Measurements from ENCODE around the gene IPO11. TPM values are rescaled to one million over a fixed set of nuclear protein-coding genes. Genes with fewer than 3 reads are reported as not detected.

Gene IPO11
- total and polyA plus RNA-seq, 2 of the 13 experiments (the other 11 are each of a cell fraction or from before 2014, with no cell fraction given) = 13.9 to 24.4 TPM

DNA sequence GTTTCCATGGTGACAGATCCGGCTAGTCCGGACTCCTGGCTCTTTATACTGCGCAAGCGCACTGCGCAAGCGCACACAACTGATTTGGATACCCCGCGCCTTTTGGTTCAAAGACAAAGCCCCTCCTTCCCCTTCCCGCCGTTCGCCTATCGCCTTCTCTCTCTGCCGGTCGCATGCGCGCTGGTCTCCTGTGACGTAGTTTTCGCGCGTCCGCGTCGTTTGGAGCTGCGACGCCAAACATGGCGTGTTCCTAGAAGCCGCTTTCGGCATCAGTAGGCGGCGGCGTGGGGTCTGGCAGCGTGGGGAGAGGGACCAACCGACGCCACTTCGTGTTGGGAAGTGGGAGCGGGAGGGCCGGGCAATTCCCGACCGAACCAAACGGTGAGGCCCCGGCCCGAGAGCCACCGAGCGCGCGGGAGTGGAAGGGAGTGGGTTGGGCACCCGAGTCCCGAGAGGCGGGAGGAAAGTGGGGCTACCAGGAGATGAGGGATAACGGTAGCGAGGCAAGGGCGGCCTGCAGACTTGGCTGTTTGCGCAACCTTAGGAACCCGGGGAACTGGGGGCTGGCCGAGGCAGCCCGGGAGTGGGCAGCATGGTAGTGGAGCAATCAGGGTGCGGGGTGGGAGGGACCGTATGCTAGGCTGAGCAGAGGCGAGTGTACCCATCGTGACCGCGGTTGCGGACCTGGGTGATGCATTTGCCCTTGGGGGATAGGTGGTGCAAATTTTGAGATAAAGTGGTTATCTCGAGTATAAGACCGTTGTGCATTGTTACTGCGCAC, at the start of gene IPO11 (continued):
- TF ChIP-seq, protein P1, sequence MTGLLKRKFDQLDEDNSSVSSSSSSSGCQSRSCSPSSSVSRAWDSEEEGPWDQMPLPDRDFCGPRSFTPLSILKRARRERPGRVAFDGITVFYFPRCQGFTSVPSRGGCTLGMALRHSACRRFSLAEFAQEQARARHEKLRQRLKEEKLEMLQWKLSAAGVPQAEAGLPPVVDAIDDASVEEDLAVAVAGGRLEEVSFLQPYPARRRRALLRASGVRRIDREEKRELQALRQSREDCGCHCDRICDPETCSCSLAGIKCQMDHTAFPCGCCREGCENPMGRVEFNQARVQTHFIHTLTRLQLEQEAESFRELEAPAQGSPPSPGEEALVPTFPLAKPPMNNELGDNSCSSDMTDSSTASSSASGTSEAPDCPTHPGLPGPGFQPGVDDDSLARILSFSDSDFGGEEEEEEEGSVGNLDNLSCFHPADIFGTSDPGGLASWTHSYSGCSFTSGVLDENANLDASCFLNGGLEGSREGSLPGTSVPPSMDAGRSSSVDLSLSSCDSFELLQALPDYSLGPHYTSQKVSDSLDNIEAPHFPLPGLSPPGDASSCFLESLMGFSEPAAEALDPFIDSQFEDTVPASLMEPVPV (CRISPR knock-in tag; IDR thresholded peaks at IDR 0.05) = peak; percentile 50; the same call in 1 of the 2 replicates
- 0 out of 2 replicates have a peak, but pooled peaks have one; percentile 33 for TF ChIP-seq KLF13 (CRISPR knock-in tag; IDR thresholded peaks at IDR 0.05)
- no peak for TF ChIP-seq ZNF333 (CRISPR knock-in tag; IDR thresholded peaks at IDR 0.05; ENCODE audit: borderline replicate concordance)
- peak; percentile 63; the same call in 1 of the 2 replicates for TF ChIP-seq ZBTB3 (CRISPR knock-in tag; IDR thresholded peaks at IDR 0.05; ENCODE audit: borderline replicate concordance, low read depth)
- no peak for TF ChIP-seq ZNF256 (CRISPR knock-in tag; conservative IDR thresholded peaks at IDR 0.05)
- no peak for TF ChIP-seq RFXANK (CRISPR knock-in tag; IDR thresholded peaks at IDR 0.05)
- TF ChIP-seq, protein P2, sequence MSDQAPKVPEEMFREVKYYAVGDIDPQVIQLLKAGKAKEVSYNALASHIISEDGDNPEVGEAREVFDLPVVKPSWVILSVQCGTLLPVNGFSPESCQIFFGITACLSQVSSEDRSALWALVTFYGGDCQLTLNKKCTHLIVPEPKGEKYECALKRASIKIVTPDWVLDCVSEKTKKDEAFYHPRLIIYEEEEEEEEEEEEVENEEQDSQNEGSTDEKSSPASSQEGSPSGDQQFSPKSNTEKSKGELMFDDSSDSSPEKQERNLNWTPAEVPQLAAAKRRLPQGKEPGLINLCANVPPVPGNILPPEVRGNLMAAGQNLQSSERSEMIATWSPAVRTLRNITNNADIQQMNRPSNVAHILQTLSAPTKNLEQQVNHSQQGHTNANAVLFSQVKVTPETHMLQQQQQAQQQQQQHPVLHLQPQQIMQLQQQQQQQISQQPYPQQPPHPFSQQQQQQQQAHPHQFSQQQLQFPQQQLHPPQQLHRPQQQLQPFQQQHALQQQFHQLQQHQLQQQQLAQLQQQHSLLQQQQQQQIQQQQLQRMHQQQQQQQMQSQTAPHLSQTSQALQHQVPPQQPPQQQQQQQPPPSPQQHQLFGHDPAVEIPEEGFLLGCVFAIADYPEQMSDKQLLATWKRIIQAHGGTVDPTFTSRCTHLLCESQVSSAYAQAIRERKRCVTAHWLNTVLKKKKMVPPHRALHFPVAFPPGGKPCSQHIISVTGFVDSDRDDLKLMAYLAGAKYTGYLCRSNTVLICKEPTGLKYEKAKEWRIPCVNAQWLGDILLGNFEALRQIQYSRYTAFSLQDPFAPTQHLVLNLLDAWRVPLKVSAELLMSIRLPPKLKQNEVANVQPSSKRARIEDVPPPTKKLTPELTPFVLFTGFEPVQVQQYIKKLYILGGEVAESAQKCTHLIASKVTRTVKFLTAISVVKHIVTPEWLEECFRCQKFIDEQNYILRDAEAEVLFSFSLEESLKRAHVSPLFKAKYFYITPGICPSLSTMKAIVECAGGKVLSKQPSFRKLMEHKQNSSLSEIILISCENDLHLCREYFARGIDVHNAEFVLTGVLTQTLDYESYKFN (CRISPR knock-in tag; conservative IDR thresholded peaks at IDR 0.05) = 0 out of 2 replicates have a peak, but pooled peaks have one; percentile 29
- TF ChIP-seq TMF1 (CRISPR knock-in tag; IDR thresholded peaks at IDR 0.05; ENCODE audit: low read depth) = peak; percentile 50
- no peak for TF ChIP-seq DNMT1 (CRISPR knock-in tag; IDR thresholded peaks at IDR 0.05)
- TF ChIP-seq, protein P3, sequence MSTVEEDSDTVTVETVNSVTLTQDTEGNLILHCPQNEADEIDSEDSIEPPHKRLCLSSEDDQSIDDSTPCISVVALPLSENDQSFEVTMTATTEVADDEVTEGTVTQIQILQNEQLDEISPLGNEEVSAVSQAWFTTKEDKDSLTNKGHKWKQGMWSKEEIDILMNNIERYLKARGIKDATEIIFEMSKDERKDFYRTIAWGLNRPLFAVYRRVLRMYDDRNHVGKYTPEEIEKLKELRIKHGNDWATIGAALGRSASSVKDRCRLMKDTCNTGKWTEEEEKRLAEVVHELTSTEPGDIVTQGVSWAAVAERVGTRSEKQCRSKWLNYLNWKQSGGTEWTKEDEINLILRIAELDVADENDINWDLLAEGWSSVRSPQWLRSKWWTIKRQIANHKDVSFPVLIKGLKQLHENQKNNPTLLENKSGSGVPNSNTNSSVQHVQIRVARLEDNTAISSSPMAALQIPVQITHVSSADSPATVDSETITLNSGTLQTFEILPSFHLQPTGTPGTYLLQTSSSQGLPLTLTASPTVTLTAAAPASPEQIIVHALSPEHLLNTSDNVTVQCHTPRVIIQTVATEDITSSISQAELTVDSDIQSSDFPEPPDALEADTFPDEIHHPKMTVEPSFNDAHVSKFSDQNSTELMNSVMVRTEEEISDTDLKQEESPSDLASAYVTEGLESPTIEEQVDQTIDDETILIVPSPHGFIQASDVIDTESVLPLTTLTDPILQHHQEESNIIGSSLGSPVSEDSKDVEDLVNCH (CRISPR knock-in tag; IDR thresholded peaks at IDR 0.05) = no peak
- TF ChIP-seq MTF1 (CRISPR knock-in tag; IDR thresholded peaks at IDR 0.05) = no peak
- TF ChIP-seq ZNF136 (CRISPR knock-in tag; IDR thresholded peaks at IDR 0.05; ENCODE audit: low read depth) = no peak
- TF ChIP-seq, protein P4, sequence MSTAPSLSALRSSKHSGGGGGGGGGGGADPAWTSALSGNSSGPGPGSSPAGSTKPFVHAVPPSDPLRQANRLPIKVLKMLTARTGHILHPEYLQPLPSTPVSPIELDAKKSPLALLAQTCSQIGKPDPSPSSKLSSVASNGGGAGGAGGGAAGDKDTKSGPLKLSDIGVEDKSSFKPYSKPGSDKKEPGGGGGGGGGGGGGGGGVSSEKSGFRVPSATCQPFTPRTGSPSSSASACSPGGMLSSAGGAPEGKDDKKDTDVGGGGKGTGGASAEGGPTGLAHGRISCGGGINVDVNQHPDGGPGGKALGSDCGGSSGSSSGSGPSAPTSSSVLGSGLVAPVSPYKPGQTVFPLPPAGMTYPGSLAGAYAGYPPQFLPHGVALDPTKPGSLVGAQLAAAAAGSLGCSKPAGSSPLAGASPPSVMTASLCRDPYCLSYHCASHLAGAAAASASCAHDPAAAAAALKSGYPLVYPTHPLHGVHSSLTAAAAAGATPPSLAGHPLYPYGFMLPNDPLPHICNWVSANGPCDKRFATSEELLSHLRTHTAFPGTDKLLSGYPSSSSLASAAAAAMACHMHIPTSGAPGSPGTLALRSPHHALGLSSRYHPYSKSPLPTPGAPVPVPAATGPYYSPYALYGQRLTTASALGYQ (CRISPR knock-in tag; IDR thresholded peaks at IDR 0.05) = peak; percentile 44; the same call in 1 of the 2 replicates
- TF ChIP-seq, protein P5, sequence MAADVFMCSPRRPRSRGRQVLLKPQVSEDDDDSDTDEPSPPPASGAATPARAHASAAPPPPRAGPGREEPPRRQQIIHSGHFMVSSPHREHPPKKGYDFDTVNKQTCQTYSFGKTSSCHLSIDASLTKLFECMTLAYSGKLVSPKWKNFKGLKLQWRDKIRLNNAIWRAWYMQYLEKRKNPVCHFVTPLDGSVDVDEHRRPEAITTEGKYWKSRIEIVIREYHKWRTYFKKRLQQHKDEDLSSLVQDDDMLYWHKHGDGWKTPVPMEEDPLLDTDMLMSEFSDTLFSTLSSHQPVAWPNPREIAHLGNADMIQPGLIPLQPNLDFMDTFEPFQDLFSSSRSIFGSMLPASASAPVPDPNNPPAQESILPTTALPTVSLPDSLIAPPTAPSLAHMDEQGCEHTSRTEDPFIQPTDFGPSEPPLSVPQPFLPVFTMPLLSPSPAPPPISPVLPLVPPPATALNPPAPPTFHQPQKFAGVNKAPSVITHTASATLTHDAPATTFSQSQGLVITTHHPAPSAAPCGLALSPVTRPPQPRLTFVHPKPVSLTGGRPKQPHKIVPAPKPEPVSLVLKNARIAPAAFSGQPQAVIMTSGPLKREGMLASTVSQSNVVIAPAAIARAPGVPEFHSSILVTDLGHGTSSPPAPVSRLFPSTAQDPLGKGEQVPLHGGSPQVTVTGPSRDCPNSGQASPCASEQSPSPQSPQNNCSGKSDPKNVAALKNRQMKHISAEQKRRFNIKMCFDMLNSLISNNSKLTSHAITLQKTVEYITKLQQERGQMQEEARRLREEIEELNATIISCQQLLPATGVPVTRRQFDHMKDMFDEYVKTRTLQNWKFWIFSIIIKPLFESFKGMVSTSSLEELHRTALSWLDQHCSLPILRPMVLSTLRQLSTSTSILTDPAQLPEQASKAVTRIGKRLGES (CRISPR knock-in tag; IDR thresholded peaks at IDR 0.05; ENCODE audit: borderline replicate concordance) = no peak
- no peak for TF ChIP-seq MAFF (IDR thresholded peaks at IDR 0.05; ENCODE audit: low read depth, low read length)
- peak; percentile 90 for TF ChIP-seq IRF2 (CRISPR knock-in tag; IDR thresholded peaks at IDR 0.05)

Data from HepG2 (cell line).